T-cell (primary cell): ENCODE results near the gene TNIP2. TPM values are rescaled to one million over a fixed set of nuclear protein-coding genes. Genes with fewer than 3 reads are reported as not detected.
A peak's percentile ranks its signal among the peaks of the same experiment; 100 is the strongest.

Experiments used
- ATAC-seq, 4 experiments: fragments of 200-7000 bp in 3 of 4; fragments of 150-1000 bp in 1 of 4; cut with Tn5 transposase; replicated peaks in 1 of 4; 1 replicate in 3 of 4; 2 replicates in 1 of 4; pipeline ENCODE4 v1.10.0; 2021; ENCODE audit warnings: moderate library complexity in 3 of 4, mild to moderate bottlenecking in 2 of 4, moderate number of reproducible peaks in 1 of 4
- CTCF ChIA-PET, 2 donors: fragments of 300-600 bp; sonication (Branson Sonifier 250); formaldehyde crosslinking; loops; one replicate each; lab custom pipeline; 2022; ENCODE audit warnings: antibody characterized with exemption in 2 of 2; lab: Charles Lee
- POLR2A ChIA-PET, 2 donors: fragments of 300-600 bp; sonication (Branson Sonifier 250); formaldehyde crosslinking; loops; one replicate each; lab custom pipeline; 2022; ENCODE audit warnings: antibody characterized with exemption in 2 of 2; lab: Charles Lee
- DNase-seq, 35 experiments: peaks; one replicate each; pipeline versions ENCODE4 v3.0.0 to v3.0.0-alpha.2; 2013 to 2023
- H3K27ac ChIP-seq: one replicate; pipeline ENCODE4 v1.5.1; 2013; ENCODE audit warnings: low read length
- H3K27me3 ChIP-seq, 2 experiments: replicated peaks in 1 of 2; 1 replicate in 1 of 2; 2 replicates in 1 of 2; pipeline versions ENCODE4 v1.6.1 to v1.7.0; 2013; ENCODE audit warnings: low read length in 1 of 2, mixed read lengths in 1 of 2; ENCODE audit not compliant: control insufficient read depth in 2 of 2, insufficient read depth in 2 of 2; ENCODE audit errors: extremely low read depth in 1 of 2
- H3K36me3 ChIP-seq, 2 donors: 1 replicate in 1 of 2; 2 replicates in 1 of 2; pipeline versions ENCODE4 v1.6.1 to v1.7.0; 2013; ENCODE audit warnings: low read length in 1 of 2; ENCODE audit not compliant: control insufficient read depth in 2 of 2, insufficient read depth in 1 of 2; ENCODE audit errors: extremely low read depth in 1 of 2
- H3K4me1 ChIP-seq, 2 experiments: 1 replicate in 1 of 2; 2 replicates in 1 of 2; pipeline versions ENCODE4 v1.6.1 to v1.7.0; 2013; ENCODE audit warnings: low read length in 2 of 2, mixed read lengths in 1 of 2; ENCODE audit not compliant: insufficient read depth in 2 of 2, control insufficient read depth in 1 of 2; ENCODE audit errors: extremely low read depth in 1 of 2
- H3K4me3 ChIP-seq, 2 donors: 1 replicate in 1 of 2; 2 replicates in 1 of 2; pipeline versions ENCODE4 v1.5.1 to v1.7.0; 2013; ENCODE audit warnings: mild to moderate bottlenecking in 2 of 2, low read length in 1 of 2, moderate library complexity in 1 of 2; ENCODE audit not compliant: control insufficient read depth in 1 of 2; ENCODE audit errors: extremely low read depth in 1 of 2
- H3K9me3 ChIP-seq: 2 replicates; pipeline ENCODE4 v1.7.0; 2013
- H3K27ac Mint-ChIP-seq, 2 donors: one replicate each; pipeline ENCODE4 v1.8.0; 2020 to 2021; ENCODE audit warnings: mild to moderate bottlenecking in 2 of 2, mixed read lengths in 2 of 2
- H3K27me3 Mint-ChIP-seq, 2 donors: one replicate each; pipeline ENCODE4 v1.8.0; 2021 to 2022; ENCODE audit warnings: mixed read lengths in 2 of 2
- H3K36me3 Mint-ChIP-seq: one replicate; pipeline ENCODE4 v1.8.0; 2021; ENCODE audit warnings: mixed read lengths
- H3K4me1 Mint-ChIP-seq, 3 donors: one replicate each; pipeline ENCODE4 v1.8.0; 2020 to 2022; ENCODE audit warnings: mixed read lengths in 3 of 3, mild to moderate bottlenecking in 1 of 3
- H3K4me3 Mint-ChIP-seq, 3 donors: one replicate each; pipeline ENCODE4 v1.8.0; 2020 to 2022; ENCODE audit warnings: mild to moderate bottlenecking in 3 of 3, mixed read lengths in 3 of 3, moderate library complexity in 3 of 3
- H3K9me3 Mint-ChIP-seq, 3 donors: one replicate each; pipeline ENCODE4 v1.8.0; 2020 to 2022; ENCODE audit warnings: mixed read lengths in 3 of 3
- WGBS: methylation state at CpG from one replicate; pipeline ENCODE4 v1.1.5; 2013; ENCODE audit warnings: missing lambda C conversion rate; ENCODE audit not compliant: insufficient coverage; 5-methylcytosine and 5-hydroxymethylcytosine counted together
- total RNA-seq, 35 experiments: library from RNA in 6 of 35; stranded (reverse) in 6 of 35; fragments of 120-200 nt in 1 of 35; gene quantifications; one replicate each; pipeline versions ENCODE4 v1.2.1 to v1.2.4 and lab custom pipeline; 2013 to 2026

The TNIP2 gene
- total RNA-seq, 5 donors from 2014 or later (not counting 1 experiment from before 2014, with no cell fraction given) = 39.5 to 65.3 (median 59.1) TPM

GRCh38 chr4:2762048-2762447 lies 5.9 kb upstream of the TNIP2 start:
- Histone ChIP-seq H3K27me3 (no peaks in the 10 kb centered on the region), H3K36me3 (no peaks in the 10 kb centered on the region), H3K4me3 (no peak overlapping the region), H3K27ac (no peak overlapping the region), H3K4me1 (peaks cover 0 to 16% of the 10 kb centered on the region in 2 experiments), H3K9me3 (no peaks in the 10 kb centered on the region)
- no peaks in the 10 kb centered on the region for H3K36me3 Mint-ChIP-seq
- no peak overlapping the region for H3K27ac Mint-ChIP-seq
- CTCF ChIA-PET = no interaction called here
- POLR2A ChIA-PET = interaction anchor here in 1 of 2 donors (0.7 kb wide), 1 partner anchor 15 kb away, joined by 3 read pairs; no protein-coding TSS in a partner anchor
- peaks cover 0 to 6% (median 6%) of the 10 kb centered on the region in 3 donors for H3K4me1 Mint-ChIP-seq
- ATAC-seq = no peak
- WGBS = 75% methylated on average over 5 of the region's 5 CpGs
- no peaks in the 10 kb centered on the region for H3K27me3 Mint-ChIP-seq
- DNase-seq = no peak
- H3K9me3 Mint-ChIP-seq = no peaks in the 10 kb centered on the region
- no peak overlapping the region for H3K4me3 Mint-ChIP-seq

- no peak overlapping the region for H3K4me3 Mint-ChIP-seq
- H3K36me3 ChIP-seq = no peaks in the 10 kb centered on the region
- POLR2A ChIA-PET = no interaction called here
- H3K9me3 Mint-ChIP-seq = no peaks in the 10 kb centered on the region
- CTCF ChIA-PET = interaction anchor here in 1 of 2 donors (0.6 kb wide), 1 partner anchor 48 kb away, joined by 3 read pairs; no protein-coding TSS in a partner anchor
- no peaks in the 10 kb centered on the region for H3K9me3 ChIP-seq
- peak overlapping the region in 1 of 2 donors; percentile 29 for H3K27ac Mint-ChIP-seq
- H3K4me3 ChIP-seq = no peak overlapping the region
- H3K27ac ChIP-seq = no peak overlapping the region
- peaks cover 0 to 22% of the 10 kb centered on the region in 2 experiments for H3K4me1 ChIP-seq
- no peak for ATAC-seq
- H3K4me1 Mint-ChIP-seq = peaks cover 0 to 11% (median 8%) of the 10 kb centered on the region in 3 donors
- H3K27me3 Mint-ChIP-seq = no peaks in the 10 kb centered on the region
- WGBS = 69% methylated on average over 9 of the region's 14 CpGs
- H3K27me3 ChIP-seq = no peaks in the 10 kb centered on the region
- DNase-seq = no peak
- no peaks in the 10 kb centered on the region for H3K36me3 Mint-ChIP-seq
These were observed 5.1 kb upstream of the TNIP2 start for GRCh38 chr4:2761035-2761923.

GRCh38 chr4:2757426-2757825 lies 1.3 kb upstream of the TNIP2 start:
- Mint-ChIP-seq H3K27ac (peak overlapping the region; percentile 50 to 74), H3K9me3 (no peaks in the 10 kb centered on the region), H3K27me3 (no peaks in the 10 kb centered on the region), H3K36me3 (no peaks in the 10 kb centered on the region), H3K4me3 (peak overlapping the region; percentile 67 to 77 (median 71)), H3K4me1 (peaks cover 17 to 27% (median 24%) of the 10 kb centered on the region in 3 donors)
- Histone ChIP-seq H3K4me1 (peaks cover 7 to 31% of the 10 kb centered on the region in 2 experiments), H3K4me3 (no peak overlapping the region), H3K9me3 (no peaks in the 10 kb centered on the region), H3K27me3 (no peaks in the 10 kb centered on the region), H3K27ac (no peak overlapping the region), H3K36me3 (peaks cover 3 to 10% of the 10 kb centered on the region in 2 donors)
- 100% methylated on average over 3 of the region's 3 CpGs for WGBS
- ChIA-PET CTCF (no interaction called here), POLR2A (interaction anchor here in 1 of 2 donors (0.6 kb wide), 1 partner anchor 39 kb away, joined by 4 read pairs; no protein-coding TSS in a partner anchor)
- ATAC-seq (no peak), DNase-seq (no peak)

GRCh38 chr4:2756691-2757350 lies 685 bp upstream of the TNIP2 start:
- Histone ChIP-seq H3K4me1 (peaks cover 7 to 36% of the 10 kb centered on the region in 2 experiments), H3K4me3 (peak overlapping the region; percentile 42 to 46), H3K27ac (peak overlapping the region; percentile 38), H3K9me3 (no peaks in the 10 kb centered on the region), H3K27me3 (no peaks in the 10 kb centered on the region), H3K36me3 (peaks cover 3 to 14% of the 10 kb centered on the region in 2 donors)
- Mint-ChIP-seq H3K27me3 (no peaks in the 10 kb centered on the region), H3K9me3 (no peaks in the 10 kb centered on the region), H3K4me3 (peak overlapping the region; percentile 67 to 77 (median 74)), H3K4me1 (peaks cover 17 to 32% (median 30%) of the 10 kb centered on the region in 3 donors), H3K36me3 (no peaks in the 10 kb centered on the region), H3K27ac (peak overlapping the region; percentile 71 to 74)
- CTCF ChIA-PET = interaction anchor here (0.6 to 0.9 kb wide), 3 partner anchors 14 to 164 kb away, joined by 3 read pairs; no protein-coding TSS in a partner anchor
- DNase-seq (peak in 1 of 35 experiments; percentile 8), ATAC-seq (no peak)
- WGBS = 63% methylated on average over 20 of the region's 25 CpGs
- POLR2A ChIA-PET = interaction anchor here in 1 of 2 donors (0.6 kb wide), 1 partner anchor 38 kb away, joined by 4 read pairs; no protein-coding TSS in a partner anchor

- Mint-ChIP-seq H3K9me3 (no peaks in the 10 kb centered on the region), H3K36me3 (no peaks in the 10 kb centered on the region), H3K27ac (peak overlapping the region; percentile 66 to 82), H3K4me3 (peak overlapping the region; percentile 66 to 86 (median 77)), H3K4me1 (peaks cover 17 to 36% (median 36%) of the 10 kb centered on the region in 3 donors), H3K27me3 (no peaks in the 10 kb centered on the region)
- DNase-seq = no peak
- H3K9me3 ChIP-seq = no peaks in the 10 kb centered on the region
- peak overlapping the region; percentile 13 for H3K27ac ChIP-seq
- H3K27me3 ChIP-seq = no peaks in the 10 kb centered on the region
- no peak for ATAC-seq
- peaks cover 7 to 31% of the 10 kb centered on the region in 2 experiments for H3K4me1 ChIP-seq
- 56% methylated on average over 17 of the region's 23 CpGs for WGBS
- H3K36me3 ChIP-seq = peaks cover 3 to 17% of the 10 kb centered on the region in 2 donors
- ChIA-PET POLR2A (no interaction called here), CTCF (interaction anchor here in 1 of 2 donors (0.6 to 0.9 kb wide), 2 partner anchors 199 to 620 kb away, joined by 3 read pairs; no protein-coding TSS in a partner anchor)
- H3K4me3 ChIP-seq = peak overlapping the region; percentile 64 to 65
These were observed 1.0 kb downstream of the TNIP2 start for GRCh38 chr4:2754848-2755819.
